ENCODE data around the gene SSBP4.

DNA sequence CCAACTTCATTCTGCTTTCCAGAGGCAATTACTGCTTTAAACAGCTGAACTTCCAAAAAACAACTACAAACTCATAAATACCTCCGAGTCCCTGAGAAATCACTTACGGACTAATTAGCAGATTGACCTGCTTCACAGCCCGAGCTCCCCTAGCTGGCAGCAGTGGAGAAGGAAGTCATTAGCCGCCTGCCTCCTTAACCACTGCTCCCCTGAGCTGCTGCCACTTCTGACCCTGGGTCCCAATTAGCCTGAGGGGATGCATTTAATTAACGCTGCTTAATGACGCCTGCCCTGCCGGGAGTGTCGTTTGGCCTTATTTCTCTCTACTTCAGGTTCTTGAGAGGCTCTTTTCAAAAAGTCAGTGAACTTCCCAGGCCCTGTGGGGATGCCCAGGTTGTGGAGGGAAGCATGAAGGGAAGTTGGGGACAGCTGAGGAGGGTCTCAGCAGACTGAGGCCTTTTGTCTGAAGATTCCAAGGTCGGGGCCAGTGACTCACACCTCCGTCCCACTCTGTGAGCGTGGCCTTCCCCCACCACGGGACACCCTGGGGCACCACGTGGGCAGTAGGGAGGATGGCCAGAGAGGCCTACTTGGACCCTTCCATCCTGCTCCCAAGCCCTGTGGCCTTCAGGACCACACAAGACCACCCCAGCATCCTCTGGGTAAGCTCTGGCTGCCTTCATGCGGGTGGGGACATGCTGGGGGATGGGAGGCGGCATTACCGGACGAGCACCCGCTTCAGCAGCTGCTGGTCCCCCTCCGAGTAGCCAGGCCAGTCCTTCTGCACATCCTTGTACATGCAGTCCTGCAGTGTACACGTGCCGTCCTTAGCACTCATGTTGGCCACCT, 38.5 kb downstream of the SSBP4 start:
- TF ChIP-seq POLR2A (IDR thresholded peaks at IDR 0.05; ENCODE audit: low read depth, low read length): no peak
- TF ChIP-seq, protein P1, sequence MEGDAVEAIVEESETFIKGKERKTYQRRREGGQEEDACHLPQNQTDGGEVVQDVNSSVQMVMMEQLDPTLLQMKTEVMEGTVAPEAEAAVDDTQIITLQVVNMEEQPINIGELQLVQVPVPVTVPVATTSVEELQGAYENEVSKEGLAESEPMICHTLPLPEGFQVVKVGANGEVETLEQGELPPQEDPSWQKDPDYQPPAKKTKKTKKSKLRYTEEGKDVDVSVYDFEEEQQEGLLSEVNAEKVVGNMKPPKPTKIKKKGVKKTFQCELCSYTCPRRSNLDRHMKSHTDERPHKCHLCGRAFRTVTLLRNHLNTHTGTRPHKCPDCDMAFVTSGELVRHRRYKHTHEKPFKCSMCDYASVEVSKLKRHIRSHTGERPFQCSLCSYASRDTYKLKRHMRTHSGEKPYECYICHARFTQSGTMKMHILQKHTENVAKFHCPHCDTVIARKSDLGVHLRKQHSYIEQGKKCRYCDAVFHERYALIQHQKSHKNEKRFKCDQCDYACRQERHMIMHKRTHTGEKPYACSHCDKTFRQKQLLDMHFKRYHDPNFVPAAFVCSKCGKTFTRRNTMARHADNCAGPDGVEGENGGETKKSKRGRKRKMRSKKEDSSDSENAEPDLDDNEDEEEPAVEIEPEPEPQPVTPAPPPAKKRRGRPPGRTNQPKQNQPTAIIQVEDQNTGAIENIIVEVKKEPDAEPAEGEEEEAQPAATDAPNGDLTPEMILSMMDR (IDR thresholded peaks at IDR 0.05; ENCODE audit: extremely low read depth in 1 of 2, insufficient read depth in 1 of 2, low read depth in 1 of 2, low read length in 2 of 2): no peak
- TF ChIP-seq POLR2AphosphoS5 (IDR thresholded peaks at IDR 0.05; ENCODE audit: insufficient read depth, low read depth, low read length): no peak
- no peak for TF ChIP-seq EZH2 (IDR thresholded peaks at IDR 0.05; ENCODE audit: borderline replicate concordance, low read depth, low read length, severe bottlenecking)
- TF ChIP-seq MYC (IDR thresholded peaks at IDR 0.05; ENCODE audit: low read depth, low read length): no peak
- TF ChIP-seq, protein P2, sequence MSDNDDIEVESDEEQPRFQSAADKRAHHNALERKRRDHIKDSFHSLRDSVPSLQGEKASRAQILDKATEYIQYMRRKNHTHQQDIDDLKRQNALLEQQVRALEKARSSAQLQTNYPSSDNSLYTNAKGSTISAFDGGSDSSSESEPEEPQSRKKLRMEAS (IDR thresholded peaks at IDR 0.05; ENCODE audit: insufficient read depth, insufficient read length): no peak
- TF ChIP-seq FOS (IDR thresholded peaks at IDR 0.05; ENCODE audit: borderline replicate concordance, insufficient read depth, low read length): no peak
- TF ChIP-seq JUN (IDR thresholded peaks at IDR 0.05; ENCODE audit: borderline replicate concordance, insufficient read depth, insufficient read length, low read depth): no peak
